DMS114 treated with DMSO at 0.1 percent for 48 hours (cell line): ENCODE data around the gene LY86.

Experiments
- DNase-seq: peaks from one replicate; lab custom pipeline; 2025; ENCODE audit not compliant: unreplicated experiment; lab: John Stamatoyannopoulos, UW

The LY86 gene

DNA sequence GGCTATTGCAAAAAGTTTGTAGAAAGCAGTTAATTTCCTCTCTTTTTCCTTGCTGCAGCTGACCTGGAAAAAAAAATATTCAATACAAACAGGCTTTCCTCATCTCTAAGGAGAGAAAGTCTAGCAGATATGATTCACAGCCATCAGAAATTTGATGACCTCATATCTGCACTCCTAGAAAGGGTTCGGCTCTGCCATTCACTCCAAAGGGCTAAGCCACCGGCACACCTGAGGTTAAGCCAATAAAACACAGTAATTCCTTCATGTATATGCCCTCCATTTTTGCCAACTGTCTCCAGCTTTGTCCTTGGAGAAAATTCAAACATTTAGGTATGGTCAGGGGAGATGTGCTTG, 18.7 kb upstream of the LY86 start:
- DNase-seq: no peak

- no peak for DNase-seq
Observed at GRCh38 chr6:6570929-6571671, 17.4 kb upstream of the LY86 start.

DNA sequence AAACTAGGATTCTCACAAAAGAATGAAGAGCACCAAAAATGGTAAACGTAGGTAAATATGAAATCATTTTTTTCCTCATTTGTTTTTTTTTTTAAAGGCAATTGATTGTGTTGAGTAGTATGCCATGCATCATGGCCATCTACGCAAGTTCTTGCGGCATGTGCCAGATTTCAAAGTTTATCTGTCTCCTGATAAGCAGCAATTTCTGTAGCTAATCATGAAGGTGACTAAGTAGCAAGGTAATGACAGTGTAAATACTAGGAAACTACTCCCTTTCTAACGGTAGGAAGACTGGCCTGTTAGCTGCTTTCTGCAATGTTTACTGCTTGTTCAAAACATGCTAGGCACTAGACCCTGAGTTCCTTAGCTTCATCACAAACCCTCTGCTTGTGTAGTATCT, 13.4 kb upstream of the LY86 start:
- no peak for DNase-seq

GRCh38 chr6:6577735-6578134, 10.8 kb upstream of the LY86 start:
- DNase-seq: no peak

GRCh38 chr6:6579281-6579680, 9.2 kb upstream of the LY86 start:
- DNase-seq: no peak

GRCh38 chr6:6580225-6580856, 8.2 kb upstream of the LY86 start:
- no peak for DNase-seq

DNA sequence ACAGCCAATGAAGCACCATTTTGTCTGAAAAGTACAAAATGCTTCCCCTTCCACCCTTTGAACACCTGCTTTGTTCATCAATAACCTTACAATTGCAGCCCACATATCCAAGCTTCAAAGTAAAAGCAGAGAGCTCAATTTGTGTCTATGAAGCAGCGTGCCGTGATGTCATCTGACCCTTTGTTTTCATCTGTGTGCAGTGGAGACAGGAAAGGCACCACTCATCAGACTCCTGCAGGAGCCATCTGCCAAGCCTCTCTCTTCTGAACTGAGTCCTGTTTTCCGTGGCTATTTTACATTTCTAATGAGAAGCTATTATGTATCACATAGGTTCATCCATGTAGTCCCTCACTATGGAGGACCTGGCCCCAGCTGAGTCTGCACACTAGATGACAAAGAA, 7.5 kb upstream of the LY86 start:
- DNase-seq: no peak

DNA sequence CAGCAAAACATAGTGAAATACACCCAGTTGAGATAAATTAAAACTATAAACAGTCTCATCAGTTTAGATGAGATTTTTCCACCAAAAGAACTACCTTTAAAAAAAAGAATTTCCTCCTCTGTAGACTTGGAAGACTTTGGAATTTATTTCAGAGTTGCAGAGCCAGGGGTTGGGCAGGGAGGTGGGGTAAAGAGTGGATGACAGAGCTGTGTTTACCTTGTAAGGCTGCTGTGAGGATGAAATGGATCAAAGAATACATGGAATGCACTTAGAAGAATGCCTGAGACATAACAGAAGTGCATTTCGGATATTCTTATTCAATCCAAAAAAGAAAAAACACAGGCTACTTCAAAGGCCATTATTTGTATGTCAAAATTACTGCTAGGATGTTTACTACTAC, 6.4 kb upstream of the LY86 start:
- no peak for DNase-seq

DNA sequence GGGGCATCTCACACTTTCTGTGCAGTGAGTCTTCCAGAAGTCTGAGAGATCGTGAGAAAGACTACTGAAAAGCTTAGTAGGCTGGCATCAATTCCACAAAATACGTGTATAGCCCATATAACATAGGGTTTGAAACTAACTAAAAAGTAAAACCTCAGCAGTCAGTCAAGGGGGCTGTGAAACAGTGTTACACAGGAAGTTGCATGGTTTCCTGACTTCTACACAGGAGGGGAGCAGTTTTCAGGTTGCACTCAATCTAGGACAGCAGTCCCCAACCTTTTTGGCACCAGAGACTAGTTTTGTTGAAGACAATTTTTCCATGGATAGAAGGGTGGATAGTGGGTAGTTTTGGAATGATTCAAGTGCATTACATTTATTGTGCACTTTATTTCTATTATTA, 4.7 kb upstream of the LY86 start:
- DNase-seq: no peak

- no peak for DNase-seq
Observed at GRCh38 chr6:6584310-6585002, 4.1 kb upstream of the LY86 start.

- no peak for DNase-seq
Observed at GRCh38 chr6:6585003-6585311, 3.6 kb upstream of the LY86 start.

DNA sequence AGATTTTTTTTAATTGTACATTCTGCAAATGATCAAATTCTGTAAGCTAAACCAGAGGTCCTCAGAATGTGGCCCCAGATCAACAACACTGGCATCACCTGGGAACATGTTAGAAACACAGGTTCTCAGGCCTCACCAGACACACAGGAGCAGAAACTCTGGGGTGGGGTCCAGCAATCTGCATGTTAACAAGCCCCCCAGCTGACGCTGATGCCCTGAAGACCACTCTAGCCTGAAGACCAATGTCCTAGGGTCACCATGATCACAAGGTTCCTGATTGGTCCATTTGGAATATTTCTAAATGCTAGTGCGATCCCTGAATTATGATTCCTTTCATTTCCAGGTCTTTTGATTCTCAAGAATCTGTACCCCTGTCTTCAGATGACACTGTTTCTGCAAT, 2.4 kb upstream of the LY86 start:
- no peak for DNase-seq

GRCh38 chr6:6586671-6587526, 1.6 kb upstream of the LY86 start:
- DNase-seq: no peak

DNA sequence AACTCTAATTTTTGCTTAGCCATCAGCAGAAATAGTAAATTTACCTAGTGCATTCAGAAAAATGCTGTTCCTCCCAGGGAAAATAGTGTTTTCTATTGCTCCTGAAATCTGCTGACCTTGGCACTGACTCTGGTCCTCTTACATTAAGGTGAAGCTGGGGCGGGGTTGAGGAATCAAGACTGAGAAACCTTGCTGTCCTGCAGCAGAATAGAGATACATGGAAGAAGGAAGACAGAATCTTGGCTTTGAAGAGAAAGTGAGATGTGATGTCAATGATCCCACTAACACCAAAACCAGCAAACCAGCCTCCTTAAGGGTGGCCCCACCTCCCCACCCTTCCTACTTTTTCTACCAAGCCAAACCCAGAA, 840 bp upstream of the LY86 start:
- no peak for DNase-seq

DNA sequence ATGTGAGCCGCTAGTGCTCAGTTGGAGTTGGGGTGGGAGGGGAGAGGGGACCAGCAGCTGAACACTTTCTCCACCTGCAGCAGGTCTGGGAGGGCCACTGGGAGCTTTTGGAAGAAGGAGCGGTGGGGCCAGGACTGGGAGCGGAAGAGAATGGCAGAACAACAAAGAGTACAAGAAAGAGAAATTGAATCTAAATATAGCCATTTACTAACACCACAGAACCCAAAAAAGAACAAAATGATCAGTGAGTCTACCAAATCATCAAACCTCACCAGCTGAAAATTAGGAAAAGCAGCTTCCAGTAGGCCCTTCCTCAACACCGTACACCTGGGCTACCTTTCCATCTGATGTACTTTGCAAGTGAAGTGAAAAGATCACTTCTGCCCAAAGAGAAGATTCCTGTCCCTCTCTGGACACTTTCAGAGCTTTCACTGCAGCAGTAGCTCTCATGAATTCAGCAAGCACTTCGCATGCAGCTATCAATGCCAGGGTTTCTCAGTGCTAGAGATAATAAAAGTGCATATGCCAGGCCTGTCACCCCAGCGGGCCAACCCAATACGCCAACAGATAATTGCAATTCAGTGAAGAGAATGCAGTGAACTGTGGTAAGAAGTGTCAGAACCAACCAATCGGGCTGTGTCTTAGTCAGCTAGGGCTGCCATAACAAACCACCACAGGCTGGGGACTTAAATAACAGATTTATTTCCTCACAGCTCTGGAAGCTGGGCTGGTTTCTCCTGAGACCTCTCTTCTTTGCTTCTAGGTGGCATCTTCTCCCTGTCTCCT, 597 bp downstream of the LY86 start:
- DNase-seq: no peak

DNA sequence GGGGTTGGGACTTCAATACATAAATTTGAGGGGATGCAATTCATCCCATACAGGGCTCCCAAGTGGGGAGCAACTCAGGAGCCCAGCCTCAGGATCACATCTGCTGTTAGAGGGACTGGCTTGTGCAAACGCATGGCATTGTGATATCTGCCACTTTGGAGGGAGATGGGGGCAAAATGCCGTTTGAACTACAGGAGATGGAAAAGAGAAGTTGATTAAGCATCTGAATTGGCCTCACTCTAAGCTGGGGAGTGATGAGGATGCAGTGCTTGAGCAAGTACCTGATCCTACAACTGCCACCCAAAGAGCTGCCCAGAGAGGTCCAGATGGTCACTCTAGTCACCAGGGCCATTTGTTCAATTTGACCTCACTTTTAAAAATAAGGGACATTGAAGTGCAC, 2.0 kb downstream of the LY86 start:
- no peak for DNase-seq

DNA sequence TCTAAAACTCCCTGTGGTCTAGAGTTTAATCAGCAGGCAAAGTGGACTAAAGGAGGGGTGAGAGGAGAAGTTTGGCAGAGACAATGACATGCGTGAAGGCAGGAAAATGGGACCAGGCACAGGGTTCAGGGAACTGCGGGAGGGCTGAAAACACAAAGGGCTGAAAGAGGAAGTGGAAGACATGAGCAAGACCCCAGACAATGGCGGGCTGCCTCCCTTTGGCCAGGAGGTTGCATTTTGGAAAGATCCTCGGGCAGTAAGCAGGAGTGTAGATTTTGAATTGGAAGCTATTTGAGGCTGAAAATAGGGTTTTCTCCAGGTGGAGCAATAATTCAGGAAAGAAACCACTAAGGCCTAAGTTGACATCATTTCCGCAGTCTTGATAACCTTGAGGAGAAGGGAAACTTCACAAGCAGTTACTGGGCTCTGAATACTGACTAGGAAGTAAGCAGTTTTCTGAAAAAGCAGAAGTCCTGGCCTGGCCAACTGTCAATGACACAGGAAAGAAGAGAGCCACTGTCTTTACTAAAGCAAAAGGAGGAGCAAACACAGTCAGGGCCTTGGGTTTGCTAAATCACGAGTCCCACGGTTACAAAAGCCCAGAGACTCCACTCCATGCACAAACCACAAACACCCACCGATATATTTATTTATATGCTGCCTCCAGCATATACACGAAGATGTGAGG, 3.4 kb downstream of the LY86 start:
- DNase-seq: no peak

GRCh38 chr6:6592826-6593475, 4.4 kb downstream of the LY86 start:
- DNase-seq: no peak

DNA sequence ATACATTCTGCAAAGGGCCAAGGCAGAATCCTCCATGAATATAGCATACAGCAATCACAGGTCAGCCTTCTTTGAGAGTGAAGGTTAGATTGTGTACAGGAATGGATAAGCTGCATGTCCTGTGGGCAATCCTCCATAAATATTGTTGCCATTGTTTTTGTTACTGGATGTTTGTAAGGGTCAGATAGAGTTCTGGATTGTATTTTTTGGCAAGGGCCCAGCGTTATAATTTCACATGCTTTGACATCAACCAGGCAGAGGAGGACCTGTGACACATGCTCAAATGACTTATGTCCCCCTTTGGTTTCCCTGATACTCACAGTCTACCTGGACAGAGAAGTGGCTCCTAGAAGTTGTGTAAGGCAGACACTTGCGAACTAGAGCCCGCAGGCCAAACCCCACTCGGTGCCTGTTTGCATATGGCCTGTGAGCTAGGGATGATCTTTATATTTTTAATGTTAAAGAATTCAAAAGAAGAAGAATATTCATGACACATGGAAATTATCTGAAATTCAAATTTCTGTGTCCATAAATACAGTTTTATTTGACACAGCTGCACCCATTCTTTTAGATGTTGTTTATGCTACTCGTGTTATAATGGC, 5.4 kb downstream of the LY86 start:
- DNase-seq: no peak

GRCh38 chr6:6595025-6595424, 6.5 kb downstream of the LY86 start:
- DNase-seq: no peak
